NK-92 (cell line): ENCODE data around the gene BTNL8.

Experiments
- DNase-seq: peaks from one replicate; lab custom pipeline; 2025; ENCODE audit not compliant: unreplicated experiment; lab: John Stamatoyannopoulos, UW

Gene BTNL8

DNA sequence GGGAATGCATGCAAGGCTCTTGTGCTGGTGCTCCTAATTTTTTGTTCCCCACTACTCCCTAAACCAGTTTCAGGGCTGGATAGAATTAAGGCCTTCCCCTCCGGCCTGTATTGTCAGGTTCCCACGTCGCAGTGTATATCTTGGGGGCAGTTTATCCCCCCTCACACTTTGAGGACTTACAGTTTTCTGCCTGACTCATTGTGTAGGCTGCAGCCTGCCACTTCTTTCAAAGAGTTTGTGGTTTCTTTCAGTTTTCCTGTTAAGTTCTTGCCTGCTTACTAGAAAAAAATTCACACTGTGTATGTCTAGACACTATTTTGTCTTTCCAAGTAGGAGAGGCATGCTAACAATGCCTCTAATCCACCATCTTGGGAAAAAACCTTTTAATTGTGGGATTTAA is 61.2 kb downstream of the BTNL8 start:
- no peak for DNase-seq

DNA sequence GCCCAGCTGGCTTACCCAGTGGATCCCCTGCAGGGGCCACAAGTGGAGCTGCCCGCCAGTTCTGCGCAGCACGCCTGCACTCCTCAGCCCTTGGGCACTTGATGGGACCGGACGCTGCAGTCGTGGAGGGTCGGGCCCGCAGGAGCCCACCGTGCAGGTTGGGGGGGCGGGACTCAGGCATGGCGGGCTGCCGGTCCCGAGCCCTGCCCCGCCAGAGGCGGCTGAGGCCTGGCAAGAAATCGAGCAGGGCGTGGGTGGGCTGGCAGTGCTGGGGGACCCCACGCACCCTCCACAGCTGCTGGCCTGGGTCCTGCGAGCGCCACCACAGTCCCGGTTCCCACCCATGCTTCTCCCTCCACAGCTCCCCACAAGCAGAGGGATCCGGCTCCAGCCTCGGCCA is 70.4 kb downstream of the BTNL8 start:
- DNase-seq, result no peak

DNA sequence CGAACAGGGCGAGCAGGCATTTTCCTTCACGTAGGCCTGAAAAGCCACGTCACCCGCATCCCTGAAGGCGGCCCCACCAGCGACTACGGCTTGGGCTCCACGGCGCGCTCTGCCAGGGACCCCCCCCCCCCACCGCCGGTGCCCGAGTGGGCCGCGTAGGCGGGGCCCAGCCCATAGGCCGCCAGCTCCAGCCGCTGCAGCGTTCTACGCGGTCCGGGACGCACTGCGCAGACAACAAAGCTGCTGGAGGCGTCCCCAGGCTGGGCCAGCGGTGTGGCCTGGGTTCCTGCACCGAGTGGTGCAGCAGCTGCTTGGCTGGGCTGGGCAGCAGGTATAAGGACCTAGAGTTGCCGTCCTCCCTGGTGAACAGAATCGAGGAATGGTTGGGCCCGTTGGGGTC is 71.4 kb downstream of the BTNL8 start:
- no peak for DNase-seq

DNA sequence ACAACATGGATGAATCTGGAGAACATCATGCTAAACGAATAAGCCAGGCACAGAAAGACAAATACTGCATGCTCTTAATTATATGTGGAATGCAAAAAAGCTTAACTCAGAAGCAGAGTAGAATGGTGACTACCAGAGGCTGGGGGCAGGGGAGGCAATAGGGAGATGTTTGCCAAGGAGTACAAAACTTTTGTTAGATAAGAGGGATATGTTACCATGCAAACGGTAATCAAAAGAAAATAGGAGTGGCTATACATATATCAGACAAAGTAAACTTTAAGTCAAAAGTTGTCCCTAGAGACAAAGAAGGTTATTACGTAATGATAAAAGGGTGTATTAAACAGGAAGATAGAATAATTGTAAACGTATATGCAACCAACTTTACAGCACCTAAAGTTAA is 71.9 kb downstream of the BTNL8 start:
- DNase-seq, result no peak

DNA sequence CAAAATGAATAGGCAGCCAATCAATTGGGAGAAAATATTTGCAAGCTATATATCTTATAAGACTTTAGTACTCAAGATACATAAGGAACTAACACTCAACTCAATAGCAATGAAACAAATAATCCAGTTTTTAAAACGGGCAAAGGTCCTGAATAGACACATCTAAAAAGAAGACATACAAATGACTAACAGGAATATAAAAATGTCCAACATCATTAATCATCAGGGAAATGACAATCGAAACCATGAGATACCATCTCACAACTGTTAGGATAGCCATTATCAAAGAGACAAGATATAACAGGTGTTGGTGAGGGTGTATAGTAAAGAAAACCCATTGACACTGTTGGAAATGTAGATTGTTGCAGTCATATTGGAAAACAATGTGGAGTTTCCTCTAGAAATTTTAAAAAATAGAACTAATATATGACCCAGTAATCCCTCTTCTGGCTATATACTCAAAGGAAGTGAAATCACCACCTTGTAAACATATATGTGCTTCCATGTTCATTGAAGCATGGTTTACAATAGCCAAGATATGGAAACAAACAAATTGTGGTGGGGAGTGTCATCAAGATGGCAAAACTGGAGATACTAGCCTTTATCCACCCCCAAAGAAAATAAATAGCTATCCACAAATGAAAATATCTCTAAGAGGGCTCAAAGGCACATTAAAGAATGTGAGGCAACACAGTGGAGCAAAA is 75.8 kb downstream of the BTNL8 start:
- DNase-seq, result no peak

DNA sequence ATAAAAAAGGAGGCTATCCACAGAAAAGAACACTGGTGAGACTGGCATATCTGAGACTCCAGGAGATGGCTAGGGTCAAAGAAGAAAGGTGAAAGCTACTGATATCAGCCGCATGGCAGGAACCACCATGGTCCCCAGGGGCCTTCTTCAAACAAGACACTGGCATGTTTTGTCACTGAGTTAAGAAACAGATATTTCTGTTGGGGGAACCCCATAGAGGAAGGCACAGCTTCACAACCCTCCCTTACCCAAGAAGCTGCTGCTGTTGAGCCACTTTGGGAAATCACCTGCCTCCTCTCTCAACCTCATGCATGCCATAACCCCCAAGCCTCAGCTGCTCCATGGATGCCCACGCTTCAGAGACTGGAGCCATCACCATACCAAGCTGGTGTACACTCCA is 76.4 kb downstream of the BTNL8 start:
- no peak for DNase-seq

DNA sequence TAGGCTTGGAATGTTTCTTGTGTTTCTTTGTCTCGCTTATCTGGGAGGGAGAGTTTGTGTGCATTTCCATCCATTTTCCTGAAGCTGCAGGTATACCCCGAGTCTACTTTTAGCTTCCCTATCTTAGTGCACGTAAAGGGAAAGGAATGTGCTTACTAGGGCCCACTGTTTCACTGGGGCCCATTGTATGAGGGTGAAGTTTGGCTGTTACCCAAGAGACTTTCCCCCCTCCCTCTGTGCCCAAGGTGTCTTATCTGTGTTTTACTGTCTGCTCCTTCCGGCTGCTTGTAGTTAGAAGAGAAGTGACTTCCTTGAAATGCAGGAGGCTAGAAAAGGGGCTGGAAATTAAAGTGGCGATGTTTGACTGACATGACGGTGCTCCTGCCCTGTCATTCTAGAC is 77.6 kb downstream of the BTNL8 start:
- no peak for DNase-seq

DNA sequence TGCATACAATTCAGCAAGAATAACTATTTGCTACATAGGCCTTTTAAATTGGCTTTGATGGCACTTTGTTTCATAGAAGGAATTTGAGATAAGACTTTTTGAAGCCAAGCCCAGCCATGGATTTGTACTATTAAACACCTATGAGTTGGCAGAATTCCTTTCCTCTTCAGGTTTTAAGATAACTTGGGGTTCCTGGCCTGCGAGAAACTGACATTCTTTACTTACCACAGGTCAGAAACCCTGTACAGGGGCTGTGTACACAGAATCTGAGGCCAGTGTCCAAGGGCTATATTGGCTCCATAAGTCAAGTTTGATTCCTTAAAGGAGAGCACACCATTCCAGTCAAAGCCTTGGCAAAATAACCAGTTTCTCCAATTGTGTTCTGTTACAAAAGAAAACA is 78.9 kb downstream of the BTNL8 start:
- no peak for DNase-seq

DNA sequence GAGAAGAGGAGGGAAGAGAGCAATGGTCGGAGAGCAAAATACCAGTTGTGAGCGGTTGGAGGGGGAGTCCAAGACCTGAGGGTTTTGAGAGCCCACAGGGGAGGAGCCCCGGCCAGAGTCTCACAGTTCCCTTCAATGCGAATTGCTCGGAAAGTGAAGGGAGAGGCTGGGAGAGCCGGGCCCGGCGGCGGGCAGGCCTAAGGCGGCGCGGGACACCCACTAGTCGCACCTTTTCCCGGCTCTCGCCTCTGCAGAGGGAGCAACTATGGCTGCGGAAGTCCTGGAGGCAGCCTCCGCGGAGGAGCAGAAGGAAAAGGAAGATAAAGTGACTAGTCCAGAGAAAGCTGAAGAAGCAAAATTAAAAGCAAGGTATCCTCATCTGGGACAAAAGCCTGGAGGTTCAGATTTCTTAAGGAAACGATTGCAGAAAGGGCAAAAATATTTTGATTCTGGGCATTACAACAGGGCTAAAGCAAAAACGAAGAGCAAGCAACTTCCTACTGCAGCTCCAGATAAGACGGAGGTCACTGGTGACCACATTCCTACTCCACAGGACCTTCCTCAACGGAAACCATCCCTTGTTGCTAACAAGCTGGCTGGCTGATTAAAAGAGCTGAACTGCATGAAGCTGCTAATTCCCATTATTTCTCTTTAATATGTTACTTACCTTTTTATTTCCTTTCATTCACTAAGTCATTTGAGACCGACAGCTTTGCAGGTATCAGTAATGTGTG is 83.2 kb downstream of the BTNL8 start:
- DNase-seq, result no peak

DNA sequence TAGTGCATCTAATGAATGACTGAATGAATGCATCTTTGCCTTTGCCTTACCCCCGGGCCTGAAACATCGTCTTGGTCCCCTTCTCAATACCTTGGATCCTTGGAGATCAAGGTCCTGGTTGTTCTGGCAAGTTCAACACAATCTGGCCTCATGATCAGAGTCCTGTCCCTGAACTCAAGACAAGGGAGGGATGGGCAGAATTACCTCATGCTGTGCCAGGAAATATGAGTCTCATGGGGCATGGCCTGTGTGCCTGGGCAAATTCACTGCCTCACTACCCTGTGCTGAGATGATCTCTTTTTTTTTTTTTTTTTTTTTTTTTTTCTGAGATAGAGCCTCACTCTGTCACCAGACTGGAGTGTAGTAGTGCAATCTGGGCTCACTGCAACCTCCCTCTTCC is 89.1 kb downstream of the BTNL8 start:
- DNase-seq, result no peak

DNA sequence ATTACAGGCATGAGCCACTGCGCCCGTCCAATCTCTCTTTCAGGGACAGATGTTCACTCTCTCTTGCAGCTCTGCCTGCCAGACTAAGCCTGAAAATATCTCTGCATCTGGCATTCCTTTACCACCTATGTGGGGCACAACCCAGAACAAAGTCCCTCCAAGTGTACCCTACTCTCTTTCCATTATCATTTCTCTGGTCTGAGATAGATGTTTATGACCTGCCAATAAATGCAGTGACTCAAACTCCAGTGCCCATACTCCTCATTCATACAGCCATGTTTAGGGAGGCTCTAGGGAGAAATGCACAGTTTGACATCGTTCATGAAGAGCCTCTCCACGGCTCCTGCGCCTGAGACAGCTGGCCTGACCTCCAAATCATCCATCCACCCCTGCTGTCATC is 89.6 kb downstream of the BTNL8 start, which contains the start of gene BTNL3:
Gene BTNL3 (plus strand): TSS at position 255 of the 400 bp plus-strand sequence. CDS start 183 bp downstream, outside the sequence.
- DNase-seq, result no peak

DNA sequence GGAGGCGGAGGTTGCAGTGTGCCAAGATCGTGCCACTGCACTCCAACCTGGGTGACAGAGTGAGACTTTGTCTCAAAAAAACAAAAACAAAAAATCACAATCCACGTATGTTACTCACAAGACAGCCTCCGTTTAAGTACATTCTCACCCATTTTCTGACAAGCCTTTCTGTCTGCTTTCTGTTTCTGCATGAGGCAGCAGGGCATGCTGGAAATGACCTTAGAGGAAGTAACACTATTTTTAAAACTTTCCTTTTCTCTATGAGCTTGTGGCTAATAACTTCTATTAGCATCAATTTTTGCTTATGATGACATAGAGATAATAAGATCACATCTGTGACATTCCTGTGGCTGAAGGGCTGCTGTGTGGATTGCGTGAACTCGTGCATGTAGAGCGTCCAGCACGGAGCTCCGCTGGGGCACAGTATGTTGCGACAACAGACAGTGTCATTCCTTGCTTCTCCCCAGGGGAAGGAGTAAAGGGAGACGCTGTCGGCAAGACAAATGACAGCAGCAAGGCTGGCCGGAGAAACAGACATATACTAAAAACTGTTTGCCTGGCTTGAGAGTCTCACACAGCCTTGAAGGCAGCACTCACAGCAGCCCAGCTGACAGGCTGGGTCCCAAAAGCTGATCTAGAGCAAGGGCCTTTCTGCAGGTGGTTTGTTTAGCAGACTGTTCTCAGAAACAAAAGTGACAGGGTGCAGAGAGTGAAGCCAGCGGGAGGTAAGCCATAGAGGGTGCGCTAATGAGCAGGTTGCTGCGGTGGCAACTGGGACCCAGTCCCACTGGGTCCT is 91.3 kb downstream of the BTNL8 start:
- no peak for DNase-seq

DNA sequence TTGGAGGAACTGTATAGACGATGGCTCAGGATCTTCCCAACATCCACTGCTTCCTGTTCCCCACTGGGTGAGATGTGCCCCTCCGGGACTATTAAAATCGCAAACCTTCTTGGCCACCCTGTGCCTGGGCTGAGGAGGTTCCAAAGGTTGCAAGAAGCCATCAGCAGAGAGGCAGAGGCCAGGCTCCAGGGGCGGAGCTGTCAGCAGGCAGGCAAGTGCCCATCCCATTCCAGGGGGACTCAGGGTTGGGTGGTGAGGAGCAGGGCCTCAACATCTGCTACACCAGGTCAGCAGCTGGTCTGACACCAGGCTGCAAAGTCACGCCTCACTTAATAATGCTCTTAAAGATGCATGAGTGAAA is 91.9 kb downstream of the BTNL8 start:
- DNase-seq, result no peak
